WERI-Rb-1 (cell line): Measurements from ENCODE around the gene PRKAG2.

Source experiments
- DNase-seq: peaks from one replicate; pipeline ENCODE4 v3.0.0-alpha.2; 2020
- H3K27ac ChIP-seq: fragments of 250-450 bp; sonication (Bioruptor Pico); 2 replicates; pipeline ENCODE4 v1.5.1; 2020; ENCODE audit warnings: mild to moderate bottlenecking, moderate library complexity
- H3K27me3 ChIP-seq: fragments of 250-450 bp; sonication (Bioruptor Pico); 2 replicates; pipeline ENCODE4 v1.5.1; 2021; ENCODE audit warnings: mild to moderate bottlenecking, low read depth, moderate library complexity; ENCODE audit not compliant: insufficient read depth, severe bottlenecking
- H3K36me3 ChIP-seq: fragments of 250-450 bp; sonication (Bioruptor Pico); 2 replicates; pipeline ENCODE4 v1.5.1; 2020; ENCODE audit warnings: mild to moderate bottlenecking, moderate library complexity
- H3K4me3 ChIP-seq: 2 replicates; pipeline ENCODE4 v1.5.1; 2011; ENCODE audit warnings: low read depth, mild to moderate bottlenecking, control low read depth, low read length
- H3K9me3 ChIP-seq: fragments of 250-450 bp; sonication (Bioruptor Pico); 2 replicates; pipeline ENCODE4 v1.5.1; 2021; ENCODE audit warnings: mild to moderate bottlenecking, moderate library complexity; ENCODE audit not compliant: severe bottlenecking
- TF ChIP-seq, protein P1 (sequence below): IDR thresholded peaks from 2 replicates; pipeline ENCODE4 v1.5.1; 2011; ENCODE audit warnings: low read depth, mild to moderate bottlenecking, control low read depth, inconsistent platforms, low read length

PRKAG2 gene

DNA sequence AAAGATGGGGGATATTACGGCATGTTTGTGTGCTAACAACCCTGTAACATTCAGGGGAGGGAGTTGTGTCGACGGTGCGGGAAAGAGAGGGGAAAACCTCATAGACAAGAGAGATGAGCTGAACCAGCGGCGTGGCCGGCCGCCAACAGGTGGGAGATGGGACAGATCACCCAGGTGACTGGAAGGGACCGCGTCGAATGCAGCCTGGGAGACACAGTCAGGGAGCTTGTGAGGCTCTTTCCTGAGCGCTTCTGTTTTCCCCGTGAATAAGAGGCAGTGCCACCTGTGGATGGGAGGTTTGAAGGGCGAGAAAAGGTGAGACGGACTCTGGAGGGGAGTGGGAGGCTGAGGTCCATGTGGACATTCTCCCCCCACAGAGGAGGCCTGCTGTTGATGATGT, 9.9 kb upstream of the PRKAG2 start:
- DNase-seq, result no peak
- H3K4me3 ChIP-seq, result no peak overlapping the region
- H3K27me3 ChIP-seq, result no peaks in the 10 kb centered on the region
- no peaks in the 10 kb centered on the region for H3K9me3 ChIP-seq
- no peaks in the 10 kb centered on the region for H3K36me3 ChIP-seq
- TF ChIP-seq, protein P1, sequence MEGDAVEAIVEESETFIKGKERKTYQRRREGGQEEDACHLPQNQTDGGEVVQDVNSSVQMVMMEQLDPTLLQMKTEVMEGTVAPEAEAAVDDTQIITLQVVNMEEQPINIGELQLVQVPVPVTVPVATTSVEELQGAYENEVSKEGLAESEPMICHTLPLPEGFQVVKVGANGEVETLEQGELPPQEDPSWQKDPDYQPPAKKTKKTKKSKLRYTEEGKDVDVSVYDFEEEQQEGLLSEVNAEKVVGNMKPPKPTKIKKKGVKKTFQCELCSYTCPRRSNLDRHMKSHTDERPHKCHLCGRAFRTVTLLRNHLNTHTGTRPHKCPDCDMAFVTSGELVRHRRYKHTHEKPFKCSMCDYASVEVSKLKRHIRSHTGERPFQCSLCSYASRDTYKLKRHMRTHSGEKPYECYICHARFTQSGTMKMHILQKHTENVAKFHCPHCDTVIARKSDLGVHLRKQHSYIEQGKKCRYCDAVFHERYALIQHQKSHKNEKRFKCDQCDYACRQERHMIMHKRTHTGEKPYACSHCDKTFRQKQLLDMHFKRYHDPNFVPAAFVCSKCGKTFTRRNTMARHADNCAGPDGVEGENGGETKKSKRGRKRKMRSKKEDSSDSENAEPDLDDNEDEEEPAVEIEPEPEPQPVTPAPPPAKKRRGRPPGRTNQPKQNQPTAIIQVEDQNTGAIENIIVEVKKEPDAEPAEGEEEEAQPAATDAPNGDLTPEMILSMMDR, result no peak
- no peak overlapping the region for H3K27ac ChIP-seq

DNA sequence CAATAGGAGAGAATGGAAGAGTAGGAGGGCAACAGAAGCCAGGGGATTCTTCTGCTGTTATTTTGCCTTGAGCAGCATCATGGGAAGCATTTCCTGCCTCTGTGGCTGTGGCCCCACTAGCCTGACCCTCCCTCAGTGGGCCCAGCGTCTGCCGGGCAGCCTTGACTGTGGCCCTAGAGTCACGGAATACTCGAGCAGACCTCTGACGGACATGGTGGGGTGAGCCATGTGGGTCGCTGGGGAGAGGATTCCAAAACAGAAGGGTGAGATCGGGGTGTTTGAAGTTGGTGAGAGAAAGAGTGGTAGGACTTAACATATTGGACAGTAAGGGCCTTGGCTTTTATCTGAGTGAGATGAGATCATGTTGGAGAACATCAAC, 8.3 kb upstream of the PRKAG2 start:
- Histone ChIP-seq H3K36me3 (no peaks in the 10 kb centered on the region), H3K9me3 (no peaks in the 10 kb centered on the region), H3K27me3 (no peaks in the 10 kb centered on the region), H3K27ac (no peak overlapping the region), H3K4me3 (no peak overlapping the region)
- TF ChIP-seq, protein P1, result no peak
- DNase-seq, result no peak

DNA sequence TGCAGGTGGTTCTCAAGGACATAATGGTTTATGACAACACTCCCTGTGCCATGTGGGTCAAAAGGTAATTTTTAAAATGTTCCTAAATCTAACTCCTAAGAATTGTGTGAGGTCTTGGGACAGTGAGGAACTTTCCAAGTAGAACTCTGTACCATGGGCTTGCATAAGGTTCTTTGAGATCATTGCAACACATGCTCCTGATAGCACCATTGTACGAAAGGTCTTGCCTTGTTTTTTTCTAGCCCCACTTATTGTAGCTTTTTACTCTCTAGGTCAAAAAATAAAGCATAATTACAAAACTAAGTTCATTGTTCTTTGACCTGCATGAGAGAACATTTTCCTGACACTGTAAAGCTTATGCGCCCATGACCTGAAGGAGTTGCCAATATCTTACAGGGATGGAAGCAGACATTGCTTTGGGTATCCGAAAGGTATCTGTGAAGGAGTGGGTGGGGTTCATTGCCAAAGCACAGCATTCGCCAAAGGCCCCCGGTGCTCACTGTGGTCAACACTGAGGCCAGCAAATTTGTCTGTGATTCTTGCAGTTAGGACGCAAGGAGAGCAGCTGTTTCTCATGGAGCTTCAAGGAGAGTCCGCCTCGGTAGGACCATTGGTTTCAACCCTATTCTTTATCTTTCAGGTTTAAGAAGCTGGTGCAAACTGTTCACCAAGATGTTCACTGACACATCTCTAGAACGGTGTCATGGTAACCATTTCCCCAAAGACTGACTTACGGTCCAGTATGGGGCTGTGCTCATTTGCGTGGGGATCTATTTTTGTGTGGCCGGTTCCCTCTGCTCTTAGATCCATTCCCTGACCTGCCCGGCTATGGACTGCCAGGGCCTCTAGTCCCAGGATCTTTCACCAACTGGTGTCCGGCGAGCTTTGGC, 7.6 kb upstream of the PRKAG2 start:
- H3K9me3 ChIP-seq, result no peaks in the 10 kb centered on the region
- no peaks in the 10 kb centered on the region for H3K36me3 ChIP-seq
- no peak overlapping the region for H3K4me3 ChIP-seq
- no peak for DNase-seq
- H3K27ac ChIP-seq, result no peak overlapping the region
- no peaks in the 10 kb centered on the region for H3K27me3 ChIP-seq
- TF ChIP-seq, protein P1, result no peak

DNA sequence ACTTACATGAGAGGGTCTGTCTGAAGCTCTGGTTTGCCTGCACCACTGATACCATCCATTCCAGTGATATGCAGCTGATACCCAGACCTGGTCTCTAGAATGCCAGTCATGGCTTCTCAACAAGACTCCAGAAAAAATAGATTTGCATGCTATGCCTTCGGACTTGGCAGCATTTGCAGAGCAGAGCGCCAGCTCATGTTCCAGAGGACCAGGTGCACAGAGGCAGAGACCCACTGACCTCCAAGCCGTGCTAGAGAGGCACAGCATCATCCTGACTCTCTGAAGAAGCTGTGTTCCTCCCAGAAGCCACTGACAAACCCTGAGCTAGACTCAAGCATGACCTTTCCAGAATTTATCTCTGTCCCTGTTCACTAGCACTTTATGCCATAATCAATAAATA, 6.9 kb upstream of the PRKAG2 start:
- Histone ChIP-seq H3K9me3 (no peaks in the 10 kb centered on the region), H3K27me3 (no peaks in the 10 kb centered on the region), H3K27ac (no peak overlapping the region), H3K36me3 (no peaks in the 10 kb centered on the region), H3K4me3 (no peak overlapping the region)
- no peak for DNase-seq
- TF ChIP-seq, protein P1, result no peak

DNA sequence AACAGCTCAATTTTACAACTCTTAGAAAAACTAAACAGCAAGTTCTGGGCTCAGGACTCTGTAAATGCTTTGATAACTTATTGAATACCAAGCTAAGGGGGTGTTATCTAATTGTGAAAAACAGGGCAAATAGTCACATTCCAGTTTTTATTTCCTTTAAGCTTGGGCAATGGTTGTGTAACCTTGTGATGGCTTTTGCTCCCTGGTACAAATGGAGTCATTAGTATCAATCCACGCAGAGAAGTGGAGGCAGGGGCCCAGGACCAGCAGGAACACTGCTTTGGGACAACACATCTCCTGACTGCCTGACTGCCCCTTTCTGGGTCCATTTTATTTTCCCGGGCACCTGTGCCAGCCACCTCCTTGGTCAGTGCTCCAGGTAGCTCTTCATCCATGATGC, 5.8 kb upstream of the PRKAG2 start:
- H3K36me3 ChIP-seq, result no peaks in the 10 kb centered on the region
- DNase-seq, result no peak
- H3K27ac ChIP-seq, result no peak overlapping the region
- H3K9me3 ChIP-seq, result no peaks in the 10 kb centered on the region
- TF ChIP-seq, protein P1, result no peak
- no peaks in the 10 kb centered on the region for H3K27me3 ChIP-seq
- no peak overlapping the region for H3K4me3 ChIP-seq

DNA sequence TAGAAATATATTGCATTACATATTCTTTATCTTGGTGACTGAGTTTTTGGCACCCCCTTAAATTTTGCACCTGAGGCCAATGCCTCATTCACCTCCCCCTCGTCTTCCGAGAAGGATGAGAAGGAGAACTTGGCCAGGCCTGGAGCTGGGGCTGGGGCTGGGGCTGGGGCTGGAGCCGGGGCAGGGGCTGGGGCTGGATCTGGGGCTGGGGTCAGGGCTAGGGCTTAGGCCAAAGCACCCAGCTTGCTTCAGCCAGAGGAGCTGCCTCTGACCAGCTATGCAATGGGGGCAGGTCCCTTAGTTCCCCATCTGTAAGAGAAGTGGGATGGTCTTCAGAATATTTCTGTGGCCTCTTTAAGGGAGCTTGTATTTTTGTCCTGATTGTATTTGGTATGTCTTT, 3.8 kb upstream of the PRKAG2 start:
- Histone ChIP-seq H3K36me3 (no peaks in the 10 kb centered on the region), H3K9me3 (no peaks in the 10 kb centered on the region), H3K27me3 (no peaks in the 10 kb centered on the region), H3K27ac (no peak overlapping the region), H3K4me3 (no peak overlapping the region)
- TF ChIP-seq, protein P1, result no peak
- DNase-seq, result no peak
